ENCODE data around the gene TNFSF12. TPM values are rescaled to one million over a fixed set of nuclear protein-coding genes. Genes with fewer than 3 reads are reported as not detected.

TNFSF12 gene
- total RNA-seq, 1 experiment from 2014 or later: not detected

DNA sequence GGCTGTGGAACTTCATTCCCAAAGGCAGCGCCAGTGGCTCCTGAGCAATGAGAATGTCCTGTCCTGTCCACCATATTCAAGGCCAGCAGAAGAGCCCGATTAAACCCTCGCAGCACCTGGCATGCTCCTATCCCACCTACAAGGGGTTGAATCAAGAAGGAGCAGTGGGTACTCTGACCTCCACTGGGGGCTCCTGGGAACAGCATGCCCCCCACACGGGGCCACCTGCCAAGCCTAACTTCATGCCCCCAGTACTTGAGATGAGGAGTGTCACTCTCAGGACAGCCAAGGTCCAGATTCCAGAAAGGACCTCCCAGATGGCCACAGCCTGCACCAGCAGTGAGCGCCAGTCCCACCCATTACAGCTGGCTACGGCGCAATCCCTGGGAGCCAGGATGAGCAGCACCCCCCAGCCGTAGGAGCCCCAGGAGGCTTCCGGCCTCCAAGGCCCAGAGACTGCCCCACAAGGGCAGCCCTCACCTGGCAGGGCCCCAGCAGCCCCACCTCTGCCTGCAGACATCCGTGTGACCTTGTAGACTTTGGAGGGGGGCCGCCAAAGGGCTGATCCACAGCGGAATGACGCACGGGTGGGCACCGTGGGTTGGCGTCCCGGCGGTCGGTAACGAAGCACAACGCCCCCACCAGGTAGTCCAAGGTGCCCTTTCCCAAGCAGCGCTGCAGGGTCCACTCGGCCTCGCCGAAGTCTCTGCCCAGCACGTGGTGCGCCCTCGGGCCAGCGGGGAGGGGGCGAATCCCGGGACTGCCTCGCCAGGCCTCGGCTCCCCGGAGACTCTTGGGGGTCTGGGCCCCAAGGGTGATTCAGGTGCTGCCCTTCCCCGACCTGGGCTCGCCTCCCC, 33.8 kb downstream of the TNFSF12 start:
- peak; percentile 38 to 40 for DNase-seq
- no TSS peak for BruUV-seq (replicated peaks)
- Mint-ChIP-seq H3K9me3 (ENCODE audit: unreplicated experiment) (no peaks in the 10 kb centered on the region), H3K27ac (ENCODE audit: unreplicated experiment) (peak overlapping the region; percentile 100), H3K27me3 (ENCODE audit: insufficient read depth, unreplicated experiment) (no peaks in the 10 kb centered on the region), H3K4me3 (ENCODE audit: unreplicated experiment) (peak overlapping the region; percentile 96), H3K4me1 (ENCODE audit: low read depth, unreplicated experiment) (peaks cover 25% of the 10 kb centered on the region), H3K36me3 (ENCODE audit: insufficient read depth, unreplicated experiment) (peaks cover 65% of the 10 kb centered on the region)
- peaks cover 10% of the 10 kb centered on the region for H3K4me1 ChIP-seq
- intact Hi-C loops (cut with micrococcal nuclease; ENCODE audit: unreplicated experiment): loop anchor here (2.0 kb wide), 1 partner anchor 106 kb away; the partner anchor contains the start of gene WRAP53
- ChIA-PET CTCF (interaction anchor here (1.3 kb wide), 1 partner anchor 44 kb away, joined by 3 read pairs; no protein-coding TSS in a partner anchor), POLR2A (interaction anchor here (0.7 to 1.4 kb wide), 2 partner anchors 21 to 105 kb away, joined by 3 to 16 read pairs; partner anchors contain the start of genes TP53 and WRAP53)
- peak overlapping the region; percentile 59 for H3K4me3 ChIP-seq (ENCODE audit: low read depth, low read length)
- H3K36me3 ChIP-seq (ENCODE audit: control insufficient read depth, insufficient read depth, low read length): no peaks in the 10 kb centered on the region; the same call in 1 of the 2 replicates
- no peaks in the 10 kb centered on the region for H3K27me3 ChIP-seq (replicated peaks; ENCODE audit: control insufficient read depth, insufficient read depth, low read length)
- H3K9me3 ChIP-seq: no peaks in the 10 kb centered on the region
- TF ChIP-seq, protein P1, sequence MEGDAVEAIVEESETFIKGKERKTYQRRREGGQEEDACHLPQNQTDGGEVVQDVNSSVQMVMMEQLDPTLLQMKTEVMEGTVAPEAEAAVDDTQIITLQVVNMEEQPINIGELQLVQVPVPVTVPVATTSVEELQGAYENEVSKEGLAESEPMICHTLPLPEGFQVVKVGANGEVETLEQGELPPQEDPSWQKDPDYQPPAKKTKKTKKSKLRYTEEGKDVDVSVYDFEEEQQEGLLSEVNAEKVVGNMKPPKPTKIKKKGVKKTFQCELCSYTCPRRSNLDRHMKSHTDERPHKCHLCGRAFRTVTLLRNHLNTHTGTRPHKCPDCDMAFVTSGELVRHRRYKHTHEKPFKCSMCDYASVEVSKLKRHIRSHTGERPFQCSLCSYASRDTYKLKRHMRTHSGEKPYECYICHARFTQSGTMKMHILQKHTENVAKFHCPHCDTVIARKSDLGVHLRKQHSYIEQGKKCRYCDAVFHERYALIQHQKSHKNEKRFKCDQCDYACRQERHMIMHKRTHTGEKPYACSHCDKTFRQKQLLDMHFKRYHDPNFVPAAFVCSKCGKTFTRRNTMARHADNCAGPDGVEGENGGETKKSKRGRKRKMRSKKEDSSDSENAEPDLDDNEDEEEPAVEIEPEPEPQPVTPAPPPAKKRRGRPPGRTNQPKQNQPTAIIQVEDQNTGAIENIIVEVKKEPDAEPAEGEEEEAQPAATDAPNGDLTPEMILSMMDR (IDR thresholded peaks at IDR 0.05; ENCODE audit: insufficient read depth in 1 of 2, low read depth in 1 of 2, low read length in 1 of 2, severe bottlenecking in 1 of 2, unreplicated experiment in 1 of 2): no peak

DNA sequence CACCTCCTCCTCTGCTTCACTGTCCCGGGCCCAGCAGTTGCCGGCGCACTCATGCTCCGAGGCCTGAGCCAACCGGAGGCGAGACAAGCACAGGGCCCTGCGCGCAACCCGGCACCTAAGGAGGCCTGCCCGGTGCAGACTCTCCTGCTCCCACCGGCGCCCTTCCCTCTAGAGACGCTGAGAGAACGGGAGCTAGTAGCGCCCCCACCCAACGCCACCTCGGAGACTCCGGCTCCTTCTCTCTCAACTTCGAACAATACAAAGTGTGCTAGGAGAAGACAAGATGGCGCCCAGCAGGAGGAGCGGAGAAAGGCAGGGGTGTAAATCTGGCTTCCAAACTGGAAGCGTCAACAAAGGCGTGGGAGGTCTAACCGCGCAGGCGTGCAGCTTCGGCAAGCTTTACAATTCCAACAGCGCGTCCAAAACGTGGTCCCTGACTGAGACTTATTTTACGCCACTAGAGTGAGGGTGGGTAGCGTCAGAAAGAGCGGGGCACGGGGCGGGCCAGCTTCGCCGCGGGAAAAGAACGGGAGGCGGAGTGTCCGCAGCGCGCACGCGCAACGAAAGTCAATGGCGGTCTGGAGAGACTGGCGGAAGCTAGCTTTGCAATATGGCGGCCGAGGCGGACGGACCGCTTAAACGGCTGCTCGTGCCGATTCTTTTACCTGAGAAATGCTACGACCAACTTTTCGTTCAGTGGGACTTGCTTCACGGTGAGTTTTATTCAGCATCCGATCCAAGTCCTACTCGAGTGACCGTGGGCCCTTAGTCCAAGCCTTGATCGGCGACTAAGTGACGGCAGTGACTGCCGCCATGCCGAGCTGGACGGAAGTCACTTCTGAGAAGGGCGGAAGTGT, 34.6 kb downstream of the TNFSF12 start, which contains the start of gene MPDU1:
TSS of gene MPDU1 (plus strand) at position 600 of the 857 bp plus-strand sequence. CDS start at position 611, 11 bp downstream.
- peak within 1 kb of the TSS; percentile 100 for H3K27ac Mint-ChIP-seq (ENCODE audit: unreplicated experiment)
- H3K27me3 ChIP-seq (replicated peaks; ENCODE audit: control insufficient read depth, insufficient read depth, low read length): no peaks in the 10 kb centered on the region
- H3K4me3 Mint-ChIP-seq (ENCODE audit: unreplicated experiment): peak within 1 kb of the TSS; percentile 96
- H3K36me3 Mint-ChIP-seq (ENCODE audit: insufficient read depth, unreplicated experiment): peaks cover 65% of the 10 kb centered on the region
- no peaks in the 10 kb centered on the region for H3K9me3 ChIP-seq
- peak within 1 kb of the TSS; percentile 59 for H3K4me3 ChIP-seq (ENCODE audit: low read depth, low read length)
- H3K4me1 ChIP-seq: peaks cover 10% of the 10 kb centered on the region
- TF ChIP-seq, protein P1 (IDR thresholded peaks at IDR 0.05; ENCODE audit: insufficient read depth in 1 of 2, low read depth in 1 of 2, low read length in 1 of 2, severe bottlenecking in 1 of 2, unreplicated experiment in 1 of 2): no peak
- TSS peak; percentile 84 for BruUV-seq (replicated peaks)
- ChIA-PET CTCF (interaction anchor here (1.2 to 1.7 kb wide), 3 partner anchors 32 to 104 kb away, joined by 3 to 7 read pairs (median 6); partner anchors contain the start of genes FXR2, TP53 and WRAP53), POLR2A (interaction anchor here (0.6 to 1.8 kb wide), 9 partner anchors 10 to 548 kb away, joined by 3 to 17 read pairs (median 3); partner anchors contain the start of genes ATP1B2, FXR2, TMEM256 and TP53)
- H3K36me3 ChIP-seq (ENCODE audit: control insufficient read depth, insufficient read depth, low read length): no peaks in the 10 kb centered on the region; the same call in 1 of the 2 replicates
- peaks cover 25% of the 10 kb centered on the region for H3K4me1 Mint-ChIP-seq (ENCODE audit: low read depth, unreplicated experiment)
- H3K9me3 Mint-ChIP-seq (ENCODE audit: unreplicated experiment): no peaks in the 10 kb centered on the region
- DNase-seq: peak; percentile 92 to 93
- intact Hi-C loops (cut with micrococcal nuclease; ENCODE audit: unreplicated experiment): loop anchor here (2.0 kb wide), 1 partner anchor 105 kb away; the partner anchor contains the start of gene WRAP53
- no peaks in the 10 kb centered on the region for H3K27me3 Mint-ChIP-seq (ENCODE audit: insufficient read depth, unreplicated experiment)

All from Caco-2 (cell line).